Neural cell (in vitro differentiated cells): Measurements from ENCODE around the gene FNBP1. TPM values are rescaled to one million over a fixed set of nuclear protein-coding genes. Genes with fewer than 3 reads are reported as not detected.

Source experiments
- H2AFZ ChIP-seq: fragments of 200-600, 300-800 bp; sonication (generic), shearing (Covaris generic); 2 replicates; pipeline ENCODE4 v1.6.0; 2014; ENCODE audit warnings: low read depth, mild to moderate bottlenecking, antibody characterized with exemption, low read length, moderate library complexity
- H3F3A ChIP-seq: fragments of 200-600 bp; shearing (Covaris generic); 2 replicates; pipeline ENCODE4 v1.6.1; 2016; ENCODE audit warnings: mild to moderate bottlenecking, moderate library complexity, mixed read lengths, antibody characterized with exemption, low read length; ENCODE audit not compliant: insufficient read depth, poor library complexity, severe bottlenecking
- H3K27ac ChIP-seq: fragments of 200-600, 300-800 bp; sonication (generic), shearing (Covaris generic); 2 replicates; pipeline ENCODE4 v1.5.1; 2014; ENCODE audit warnings: mild to moderate bottlenecking, low read length, moderate library complexity
- H3K27me3 ChIP-seq: fragments of 300-800, 200-600 bp; sonication (generic), shearing (Covaris generic); 2 replicates; pipeline ENCODE4 v1.6.0; 2014; ENCODE audit warnings: mild to moderate bottlenecking, low read depth, low read length, moderate library complexity; ENCODE audit not compliant: insufficient read depth
- H3K36me3 ChIP-seq: fragments of 300-800, 200-600 bp; sonication (generic), shearing (Covaris generic); 2 replicates; pipeline ENCODE4 v1.5.1; 2014; ENCODE audit warnings: mild to moderate bottlenecking, antibody characterized with exemption, low read length, moderate library complexity; ENCODE audit not compliant: insufficient read depth
- H3K4me2 ChIP-seq: fragments of 300-800, 200-600 bp; sonication (generic), shearing (Covaris generic); 2 replicates; pipeline ENCODE4 v1.6.0; 2014; ENCODE audit warnings: mild to moderate bottlenecking, low read length
- H3K4me3 ChIP-seq: fragments of 300-800, 200-600 bp; sonication (generic), shearing (Covaris generic); 2 replicates; pipeline ENCODE4 v1.5.1; 2014; ENCODE audit warnings: mild to moderate bottlenecking, low read length, moderate library complexity
- H3K79me2 ChIP-seq: fragments of 200-600 bp; shearing (Covaris generic); replicated peaks from 2 replicates; pipeline ENCODE4 v1.6.0; 2014; ENCODE audit warnings: mild to moderate bottlenecking, low read length, moderate library complexity; ENCODE audit not compliant: insufficient read depth
- H3K9ac ChIP-seq: fragments of 300-800, 200-600 bp; sonication (generic), shearing (Covaris generic); 2 replicates; pipeline ENCODE4 v1.6.1; 2016; ENCODE audit warnings: mild to moderate bottlenecking, low read length, mixed read lengths
- H3K9me2 ChIP-seq: fragments of 200-600 bp; shearing (Covaris generic); 2 replicates; pipeline ENCODE4 v1.6.1; 2016; ENCODE audit warnings: mild to moderate bottlenecking, low read length, mixed read lengths; ENCODE audit not compliant: insufficient read depth
- H3K9me3 ChIP-seq: fragments of 200-600, 300-800 bp; sonication (generic), shearing (Covaris generic); 2 replicates; pipeline ENCODE4 v1.6.1; 2016; ENCODE audit warnings: mild to moderate bottlenecking, mixed run types, low read length, moderate library complexity, mixed read lengths
- H4K20me1 ChIP-seq: fragments of 200-600 bp; shearing (Covaris generic); 2 replicates; pipeline ENCODE4 v1.6.1; 2016; ENCODE audit warnings: mild to moderate bottlenecking, mixed run types; ENCODE audit not compliant: insufficient read depth
- EP300 ChIP-seq: fragments of 450-650 bp; conservative IDR thresholded peaks from 2 replicates; pipeline ENCODE4 v1.6.1; 2014; ENCODE audit warnings: antibody characterized with exemption, mild to moderate bottlenecking, moderate library complexity; ENCODE audit not compliant: poor library complexity, severe bottlenecking
- EZH2 ChIP-seq: fragments of 200-600, 300-800 bp; shearing (Covaris generic), sonication (generic); IDR thresholded peaks from 2 replicates; pipeline ENCODE4 v1.6.1; 2014; ENCODE audit warnings: antibody characterized with exemption, low read length, borderline replicate concordance, mild to moderate bottlenecking; ENCODE audit not compliant: insufficient read depth, poor library complexity, severe bottlenecking
- MXI1 ChIP-seq: fragments of 450-650 bp; conservative IDR thresholded peaks from 2 replicates; pipeline ENCODE4 v1.6.1; 2014; ENCODE audit warnings: antibody characterized with exemption, mild to moderate bottlenecking; ENCODE audit not compliant: poor library complexity, severe bottlenecking
- POLR2AphosphoS5 ChIP-seq: IDR thresholded peaks from 2 replicates; pipeline ENCODE4 v1.6.1; 2012
- RAD21 ChIP-seq: fragments of 450-650 bp; conservative IDR thresholded peaks from 2 replicates; pipeline ENCODE4 v1.6.1; 2014; ENCODE audit warnings: antibody characterized with exemption, mild to moderate bottlenecking, moderate library complexity
- SMC3 ChIP-seq: fragments of 450-650 bp; conservative IDR thresholded peaks from 2 replicates; pipeline ENCODE4 v1.6.1; 2014; ENCODE audit warnings: antibody characterized with exemption, mild to moderate bottlenecking, moderate library complexity; ENCODE audit not compliant: poor library complexity
- TAF1 ChIP-seq: IDR thresholded peaks from 2 replicates; pipeline ENCODE4 v1.6.1; 2012; ENCODE audit warnings: low read depth
- polyA plus RNA-seq: library from polyadenylated mRNA; depleted of rRNA; stranded (reverse); fragments of >200 nt; gene quantifications from 2 replicates; pipeline ENCODE4 v1.2.3, GENCODE V29; 2014
- TF ChIP-seq, protein P1 (sequence below): IDR thresholded peaks from 2 replicates; pipeline ENCODE4 v1.6.1; 2012; ENCODE audit warnings: borderline replicate concordance
- TF ChIP-seq, protein P2 (sequence below): fragments of 450-650 bp; IDR thresholded peaks from 2 replicates; pipeline ENCODE4 v1.5.1; 2014; ENCODE audit warnings: antibody characterized with exemption, mild to moderate bottlenecking, moderate library complexity; ENCODE audit not compliant: poor library complexity, severe bottlenecking

FNBP1 gene
- polyA plus RNA-seq, 1 donor from 2014 or later: 16.6 TPM

DNA sequence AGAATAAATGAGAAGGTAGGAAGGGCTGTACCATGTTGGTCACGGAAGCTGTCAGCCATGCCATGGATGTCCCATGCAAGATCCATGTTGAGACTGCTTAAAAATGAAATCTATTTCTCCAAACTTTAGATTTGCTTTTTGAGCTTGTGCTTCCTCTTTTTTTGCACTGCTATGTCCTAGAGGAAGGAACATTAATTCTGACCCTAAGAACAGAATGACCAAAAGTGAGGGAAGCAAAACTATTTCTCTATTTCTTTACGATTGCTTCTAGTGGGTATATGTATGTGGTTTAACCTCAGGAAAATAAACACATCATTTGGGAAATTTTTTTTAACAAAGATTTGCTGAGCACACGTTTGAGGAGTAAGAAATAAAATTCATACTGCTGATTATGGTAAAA is 123.1 kb downstream of the FNBP1 start:
- H3K27ac ChIP-seq: no peak overlapping the region

GRCh38 chr9:129919277-129919676 is 123.7 kb downstream of the FNBP1 start:
- H3K27me3 ChIP-seq: no peaks in the 10 kb centered on the region
- no peaks in the 10 kb centered on the region for H3F3A ChIP-seq
- H2AFZ ChIP-seq: no peak overlapping the region
- no peak overlapping the region for H3K9ac ChIP-seq
- H3K9me3 ChIP-seq: no peaks in the 10 kb centered on the region
- no peaks in the 10 kb centered on the region for H3K9me2 ChIP-seq
- H3K4me2 ChIP-seq: no peak overlapping the region
- no peaks in the 10 kb centered on the region for H4K20me1 ChIP-seq
- H3K79me2 ChIP-seq: no peaks in the 10 kb centered on the region
- H3K36me3 ChIP-seq: no peaks in the 10 kb centered on the region
- TF ChIP-seq TAF1 (no peak), EZH2 (no peak), SMC3 (no peak), MXI1 (no peak), RAD21 (no peak)
- TF ChIP-seq, protein P1, sequence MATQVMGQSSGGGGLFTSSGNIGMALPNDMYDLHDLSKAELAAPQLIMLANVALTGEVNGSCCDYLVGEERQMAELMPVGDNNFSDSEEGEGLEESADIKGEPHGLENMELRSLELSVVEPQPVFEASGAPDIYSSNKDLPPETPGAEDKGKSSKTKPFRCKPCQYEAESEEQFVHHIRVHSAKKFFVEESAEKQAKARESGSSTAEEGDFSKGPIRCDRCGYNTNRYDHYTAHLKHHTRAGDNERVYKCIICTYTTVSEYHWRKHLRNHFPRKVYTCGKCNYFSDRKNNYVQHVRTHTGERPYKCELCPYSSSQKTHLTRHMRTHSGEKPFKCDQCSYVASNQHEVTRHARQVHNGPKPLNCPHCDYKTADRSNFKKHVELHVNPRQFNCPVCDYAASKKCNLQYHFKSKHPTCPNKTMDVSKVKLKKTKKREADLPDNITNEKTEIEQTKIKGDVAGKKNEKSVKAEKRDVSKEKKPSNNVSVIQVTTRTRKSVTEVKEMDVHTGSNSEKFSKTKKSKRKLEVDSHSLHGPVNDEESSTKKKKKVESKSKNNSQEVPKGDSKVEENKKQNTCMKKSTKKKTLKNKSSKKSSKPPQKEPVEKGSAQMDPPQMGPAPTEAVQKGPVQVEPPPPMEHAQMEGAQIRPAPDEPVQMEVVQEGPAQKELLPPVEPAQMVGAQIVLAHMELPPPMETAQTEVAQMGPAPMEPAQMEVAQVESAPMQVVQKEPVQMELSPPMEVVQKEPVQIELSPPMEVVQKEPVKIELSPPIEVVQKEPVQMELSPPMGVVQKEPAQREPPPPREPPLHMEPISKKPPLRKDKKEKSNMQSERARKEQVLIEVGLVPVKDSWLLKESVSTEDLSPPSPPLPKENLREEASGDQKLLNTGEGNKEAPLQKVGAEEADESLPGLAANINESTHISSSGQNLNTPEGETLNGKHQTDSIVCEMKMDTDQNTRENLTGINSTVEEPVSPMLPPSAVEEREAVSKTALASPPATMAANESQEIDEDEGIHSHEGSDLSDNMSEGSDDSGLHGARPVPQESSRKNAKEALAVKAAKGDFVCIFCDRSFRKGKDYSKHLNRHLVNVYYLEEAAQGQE: no peak
- TF ChIP-seq, protein P2, sequence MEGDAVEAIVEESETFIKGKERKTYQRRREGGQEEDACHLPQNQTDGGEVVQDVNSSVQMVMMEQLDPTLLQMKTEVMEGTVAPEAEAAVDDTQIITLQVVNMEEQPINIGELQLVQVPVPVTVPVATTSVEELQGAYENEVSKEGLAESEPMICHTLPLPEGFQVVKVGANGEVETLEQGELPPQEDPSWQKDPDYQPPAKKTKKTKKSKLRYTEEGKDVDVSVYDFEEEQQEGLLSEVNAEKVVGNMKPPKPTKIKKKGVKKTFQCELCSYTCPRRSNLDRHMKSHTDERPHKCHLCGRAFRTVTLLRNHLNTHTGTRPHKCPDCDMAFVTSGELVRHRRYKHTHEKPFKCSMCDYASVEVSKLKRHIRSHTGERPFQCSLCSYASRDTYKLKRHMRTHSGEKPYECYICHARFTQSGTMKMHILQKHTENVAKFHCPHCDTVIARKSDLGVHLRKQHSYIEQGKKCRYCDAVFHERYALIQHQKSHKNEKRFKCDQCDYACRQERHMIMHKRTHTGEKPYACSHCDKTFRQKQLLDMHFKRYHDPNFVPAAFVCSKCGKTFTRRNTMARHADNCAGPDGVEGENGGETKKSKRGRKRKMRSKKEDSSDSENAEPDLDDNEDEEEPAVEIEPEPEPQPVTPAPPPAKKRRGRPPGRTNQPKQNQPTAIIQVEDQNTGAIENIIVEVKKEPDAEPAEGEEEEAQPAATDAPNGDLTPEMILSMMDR: no peak
- H3K27ac ChIP-seq: no peak overlapping the region
- H3K4me3 ChIP-seq: no peak overlapping the region

More for the DNA sequence above, 123.1 kb downstream of the FNBP1 start:
- Histone ChIP-seq H3K9me3 (no peaks in the 10 kb centered on the region), H3F3A (no peaks in the 10 kb centered on the region), H3K79me2 (no peaks in the 10 kb centered on the region), H3K4me3 (no peak overlapping the region), H3K36me3 (no peaks in the 10 kb centered on the region), H3K4me2 (no peak overlapping the region), H2AFZ (no peak overlapping the region), H3K9ac (no peak overlapping the region), H3K27me3 (no peaks in the 10 kb centered on the region), H3K9me2 (no peaks in the 10 kb centered on the region), H4K20me1 (no peaks in the 10 kb centered on the region)
- TF ChIP-seq POLR2AphosphoS5 (no peak), EP300 (no peak), EZH2 (no peak), TAF1 (no peak), SMC3 (no peak), MXI1 (no peak), RAD21 (no peak)
- TF ChIP-seq, protein P1: no peak
- TF ChIP-seq, protein P2: no peak
